Hepatocyte (in vitro differentiated cells): Measurements from ENCODE around the gene MDH1B. TPM values are rescaled to one million over a fixed set of nuclear protein-coding genes. Genes with fewer than 3 reads are reported as not detected.

Experiments
- DNase-seq: peaks from one replicate; pipeline ENCODE4 v3.0.0-alpha.2; 2016; ENCODE audit warnings: low spot score
- H2AFZ ChIP-seq: fragments of 200-600 bp; sonication (generic); 2 replicates; pipeline ENCODE4 v1.6.0; 2016; ENCODE audit warnings: antibody characterized with exemption, mild to moderate bottlenecking
- H3K27ac ChIP-seq: fragments of 200-600 bp; sonication (generic); 2 replicates; pipeline ENCODE4 v1.5.1; 2016; ENCODE audit warnings: mild to moderate bottlenecking
- H3K27me3 ChIP-seq: fragments of 200-600 bp; sonication (generic); 2 replicates; pipeline ENCODE4 v1.6.1; 2016
- H3K36me3 ChIP-seq: fragments of 200-600 bp; sonication (generic); replicated peaks from 2 replicates; pipeline ENCODE4 v1.5.1; 2016; ENCODE audit warnings: low read depth; ENCODE audit not compliant: insufficient read depth
- H3K4me1 ChIP-seq: fragments of 200-600 bp; sonication (generic); 2 replicates; pipeline ENCODE4 v1.5.1; 2016; ENCODE audit warnings: mild to moderate bottlenecking, moderate library complexity; ENCODE audit not compliant: insufficient read depth
- H3K4me2 ChIP-seq: fragments of 200-600 bp; sonication (generic); 2 replicates; pipeline ENCODE4 v1.6.0; 2016
- H3K4me3 ChIP-seq: fragments of 200-600 bp; sonication (generic); 2 replicates; pipeline ENCODE4 v1.5.1; 2016; ENCODE audit warnings: mild to moderate bottlenecking
- H3K79me2 ChIP-seq: fragments of 200-600 bp; sonication (generic); 2 replicates; pipeline ENCODE4 v1.6.0; 2017; ENCODE audit warnings: mild to moderate bottlenecking
- H3K9me2 ChIP-seq: fragments of 200-600 bp; sonication (generic); replicated peaks from 2 replicates; pipeline ENCODE4 v1.6.0; 2017; ENCODE audit warnings: mild to moderate bottlenecking; ENCODE audit not compliant: insufficient read depth
- H3K9me3 ChIP-seq: fragments of 200-600 bp; sonication (generic); 2 replicates; pipeline ENCODE4 v1.5.1; 2016; ENCODE audit warnings: low read depth, mild to moderate bottlenecking
- H4K20me1 ChIP-seq: fragments of 200-600 bp; sonication (generic); 2 replicates; pipeline ENCODE4 v1.6.0; 2016; ENCODE audit warnings: mild to moderate bottlenecking; ENCODE audit not compliant: insufficient read depth, poor library complexity, severe bottlenecking
- EZH2 ChIP-seq: fragments of 200-600 bp; sonication (generic); IDR thresholded peaks from 2 replicates; pipeline ENCODE4 v1.6.1; 2016; ENCODE audit warnings: antibody characterized with exemption, mild to moderate bottlenecking, borderline replicate concordance
- EZH2phosphoT487 ChIP-seq: fragments of 200-600 bp; sonication (generic); IDR thresholded peaks from one replicate; pipeline ENCODE4 v1.6.1; 2018; ENCODE audit warnings: antibody characterized with exemption, mild to moderate bottlenecking, low read depth, moderate library complexity; ENCODE audit not compliant: unreplicated experiment, severe bottlenecking
- WGBS: methylation state at CpG from one replicate; pipeline ENCODE4 v1.1.6; 2016; ENCODE audit warnings: low lambda C conversion rate; ENCODE audit errors: missing lambda C conversion rate; 5-methylcytosine and 5-hydroxymethylcytosine counted together
- polyA plus RNA-seq: library from polyadenylated mRNA; unstranded; fragments of >200 nt; fragmentation: Nextera tagmentation; extraction: Ambion mirVana; gene quantifications from 2 replicates; pipeline ENCODE4 v1.2.1, GENCODE V29; 2016
- total RNA-seq: library from RNA; depleted of rRNA; stranded (reverse); fragments of >200 nt; gene quantifications from 2 replicates; pipeline ENCODE4 v1.2.3, GENCODE V29; 2014
- TF ChIP-seq, protein P1 (sequence below): fragments of 200-600 bp; sonication (generic); IDR thresholded peaks from 2 replicates; pipeline ENCODE4 v1.5.1; 2016; ENCODE audit warnings: antibody characterized with exemption, mild to moderate bottlenecking; ENCODE audit not compliant: poor library complexity

Gene MDH1B
- total and polyA plus RNA-seq, 2 experiments from 2014 or later: 0.07 to 0.35 TPM

DNA sequence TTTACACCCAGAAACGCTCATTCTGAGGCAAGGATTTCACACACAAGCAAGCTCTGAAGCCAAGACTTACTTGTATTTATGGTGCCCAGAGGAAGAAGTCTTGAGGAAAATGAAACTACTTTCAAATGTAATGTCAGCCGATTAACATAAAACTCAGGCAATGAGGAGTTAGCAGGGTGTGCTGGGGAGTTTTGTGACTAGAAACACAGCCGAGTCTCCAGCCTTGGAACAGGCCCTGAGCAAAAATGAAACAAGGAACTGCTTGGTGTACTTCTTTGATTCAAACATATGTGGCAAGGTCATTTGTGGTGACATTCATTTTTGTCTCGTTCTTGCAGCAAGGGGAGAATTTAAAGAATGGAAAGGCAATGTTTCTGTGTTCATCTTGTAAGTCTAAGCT lies 51.4 kb downstream of the MDH1B start:
- Histone ChIP-seq H3K9me2 (no peaks in the 10 kb centered on the region), H3K9me3 (no peaks in the 10 kb centered on the region), H3K4me2 (no peak overlapping the region), H3K27me3 (no peaks in the 10 kb centered on the region), H3K27ac (no peak overlapping the region), H3K79me2 (no peaks in the 10 kb centered on the region), H4K20me1 (no peaks in the 10 kb centered on the region), H3K4me1 (no peaks in the 10 kb centered on the region), H3K4me3 (no peak overlapping the region), H3K36me3 (no peaks in the 10 kb centered on the region), H2AFZ (no peak overlapping the region)
- WGBS: 87% methylated on average over 4 of the region's 4 CpGs
- TF ChIP-seq, protein P1, sequence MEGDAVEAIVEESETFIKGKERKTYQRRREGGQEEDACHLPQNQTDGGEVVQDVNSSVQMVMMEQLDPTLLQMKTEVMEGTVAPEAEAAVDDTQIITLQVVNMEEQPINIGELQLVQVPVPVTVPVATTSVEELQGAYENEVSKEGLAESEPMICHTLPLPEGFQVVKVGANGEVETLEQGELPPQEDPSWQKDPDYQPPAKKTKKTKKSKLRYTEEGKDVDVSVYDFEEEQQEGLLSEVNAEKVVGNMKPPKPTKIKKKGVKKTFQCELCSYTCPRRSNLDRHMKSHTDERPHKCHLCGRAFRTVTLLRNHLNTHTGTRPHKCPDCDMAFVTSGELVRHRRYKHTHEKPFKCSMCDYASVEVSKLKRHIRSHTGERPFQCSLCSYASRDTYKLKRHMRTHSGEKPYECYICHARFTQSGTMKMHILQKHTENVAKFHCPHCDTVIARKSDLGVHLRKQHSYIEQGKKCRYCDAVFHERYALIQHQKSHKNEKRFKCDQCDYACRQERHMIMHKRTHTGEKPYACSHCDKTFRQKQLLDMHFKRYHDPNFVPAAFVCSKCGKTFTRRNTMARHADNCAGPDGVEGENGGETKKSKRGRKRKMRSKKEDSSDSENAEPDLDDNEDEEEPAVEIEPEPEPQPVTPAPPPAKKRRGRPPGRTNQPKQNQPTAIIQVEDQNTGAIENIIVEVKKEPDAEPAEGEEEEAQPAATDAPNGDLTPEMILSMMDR: no peak
- TF ChIP-seq EZH2phosphoT487 (no peak), EZH2 (no peak)
- DNase-seq: no peak

DNA sequence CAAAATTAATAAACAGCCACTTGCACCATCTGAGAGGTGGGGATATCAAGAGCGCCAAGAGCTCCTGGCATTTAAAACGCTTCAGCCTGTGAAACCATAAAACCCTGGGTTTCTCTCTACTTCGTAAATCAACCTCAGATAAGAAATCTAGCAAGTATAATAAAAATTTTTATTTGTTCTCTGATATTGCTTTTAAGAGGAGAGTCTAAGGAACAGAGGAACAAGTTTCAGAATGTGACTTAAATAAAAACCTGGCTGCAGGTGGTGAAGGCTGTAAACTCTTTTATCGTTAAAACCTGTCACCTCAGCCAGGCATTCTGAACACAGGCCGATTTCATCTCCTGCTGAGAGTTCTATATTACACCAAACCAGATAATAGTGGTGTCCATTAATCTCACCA lies 56.8 kb downstream of the MDH1B start:
- Histone ChIP-seq H2AFZ (no peak overlapping the region), H3K27me3 (peaks cover 5% of the 10 kb centered on the region), H3K36me3 (no peaks in the 10 kb centered on the region), H3K4me3 (no peak overlapping the region), H3K79me2 (no peaks in the 10 kb centered on the region), H3K9me3 (no peaks in the 10 kb centered on the region), H3K4me2 (no peak overlapping the region), H3K27ac (no peak overlapping the region), H3K9me2 (no peaks in the 10 kb centered on the region), H3K4me1 (no peaks in the 10 kb centered on the region), H4K20me1 (no peaks in the 10 kb centered on the region)
- no peak for DNase-seq
- WGBS: 59% methylated on average over 5 of the region's 5 CpGs
- TF ChIP-seq, protein P1: no peak
- TF ChIP-seq EZH2phosphoT487 (no peak), EZH2 (no peak)

DNA sequence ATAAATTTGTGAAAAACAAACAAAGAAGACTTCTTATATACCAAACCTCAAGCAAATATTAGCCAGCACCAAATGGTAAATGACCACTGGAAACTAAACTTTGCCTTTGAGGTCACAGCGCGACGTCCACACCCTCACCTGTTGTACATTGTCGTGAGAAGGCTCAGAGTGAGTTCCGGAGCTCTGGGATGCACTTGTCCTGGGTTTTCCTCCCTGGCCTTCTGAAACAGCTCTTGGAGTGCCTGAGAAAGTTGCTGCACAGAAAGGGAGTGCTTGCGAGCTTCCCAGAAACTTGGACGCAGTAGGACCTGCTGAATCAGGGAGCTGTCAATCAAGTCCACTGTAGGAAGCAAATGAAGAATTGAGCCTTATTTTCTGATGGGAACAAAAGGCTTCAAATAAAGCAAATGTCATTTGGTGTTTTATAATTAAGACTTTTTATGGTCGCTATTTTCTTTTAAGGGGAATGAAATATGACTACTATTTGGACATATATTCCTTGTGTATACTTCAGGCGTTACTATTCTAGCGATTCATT lies 57.9 kb downstream of the MDH1B start:
- Histone ChIP-seq H3K27me3 (peaks cover 5% of the 10 kb centered on the region), H3K27ac (no peak overlapping the region), H3K79me2 (no peaks in the 10 kb centered on the region), H3K9me3 (no peaks in the 10 kb centered on the region), H3K9me2 (no peaks in the 10 kb centered on the region), H3K4me2 (no peak overlapping the region), H3K4me3 (no peak overlapping the region), H4K20me1 (no peaks in the 10 kb centered on the region), H3K36me3 (no peaks in the 10 kb centered on the region), H3K4me1 (no peaks in the 10 kb centered on the region), H2AFZ (no peak overlapping the region)
- WGBS: 81% methylated on average over 10 of the region's 10 CpGs
- no peak for DNase-seq
- TF ChIP-seq EZH2phosphoT487: no peak
- TF ChIP-seq, protein P1: no peak
- TF ChIP-seq EZH2: no peak
